ENCODE measurements around the gene SLC7A8. TPM values are rescaled to one million over a fixed set of nuclear protein-coding genes. Genes with fewer than 3 reads are reported as not detected.
A peak's percentile ranks its signal among the peaks of the same experiment; 100 is the strongest.

SLC7A8 gene
- total RNA-seq, 6 donors from 2014 or later = 30.4 to 58.2 (median 42.0) TPM

GRCh38 chr14:23151342-23151741 lies 32.1 kb downstream of the SLC7A8 start:
- WGBS, 2 donors = 88 to 93% methylated on average over 2 of the region's 2 CpGs
- H3K4me1 ChIP-seq = peaks cover 24 to 44% (median 29%) of the 10 kb centered on the region in 4 donors
- TF ChIP-seq POLR2AphosphoS5 (IDR thresholded peaks at IDR 0.05) = no peak
- TF ChIP-seq CTCF (IDR thresholded peaks at IDR 0.05) = no peak
- no peak for TF ChIP-seq POLR2A (IDR thresholded peaks at IDR 0.05)
- no peak for TF ChIP-seq EP300 (IDR thresholded peaks at IDR 0.05)
- no peaks in the 10 kb centered on the region for H3K27me3 ChIP-seq
- ATAC-seq (ENCODE audit: low FRiP score in 2 of 2) (no peak), DNase-seq (no peak)
- H3K9me3 ChIP-seq = no peaks in the 10 kb centered on the region
- H3K27ac ChIP-seq = no peak overlapping the region
- H3K4me3 ChIP-seq = no peak overlapping the region
- no peaks in the 10 kb centered on the region for H3K36me3 ChIP-seq

- no peak for ATAC-seq (ENCODE audit: low FRiP score in 2 of 2)
- no peak for DNase-seq
- Histone ChIP-seq H3K4me3 (no peak overlapping the region), H3K9me3 (no peaks in the 10 kb centered on the region), H3K4me1 (peaks cover 15 to 36% (median 23%) of the 10 kb centered on the region in 4 donors), H3K27me3 (no peaks in the 10 kb centered on the region), H3K36me3 (no peaks in the 10 kb centered on the region), H3K27ac (no peak overlapping the region)
- TF ChIP-seq CTCF (IDR thresholded peaks at IDR 0.05) = no peak
- no peak for TF ChIP-seq POLR2A (IDR thresholded peaks at IDR 0.05)
- no peak for TF ChIP-seq POLR2AphosphoS5 (IDR thresholded peaks at IDR 0.05)
- TF ChIP-seq EP300 (IDR thresholded peaks at IDR 0.05) = no peak
These were observed 33.7 kb downstream of the SLC7A8 start for GRCh38 chr14:23149745-23150144.

- Histone ChIP-seq H3K36me3 (no peaks in the 10 kb centered on the region), H3K27me3 (no peaks in the 10 kb centered on the region), H3K4me3 (no peak overlapping the region), H3K4me1 (peaks cover 9 to 25% (median 13%) of the 10 kb centered on the region in 4 donors), H3K9me3 (no peaks in the 10 kb centered on the region), H3K27ac (no peak overlapping the region)
- DNase-seq (no peak), ATAC-seq (ENCODE audit: low FRiP score in 2 of 2) (peak in 1 of 2 donors; percentile 15)
- TF ChIP-seq EP300 (IDR thresholded peaks at IDR 0.05) = no peak
- 93 to 97% methylated on average over 5 of the region's 5 CpGs for WGBS, 2 donors
These were observed 34.7 kb downstream of the SLC7A8 start for GRCh38 chr14:23148591-23149249.

GRCh38 chr14:23147676-23148075 lies 35.8 kb downstream of the SLC7A8 start:
- Histone ChIP-seq H3K36me3 (no peaks in the 10 kb centered on the region), H3K27me3 (no peaks in the 10 kb centered on the region), H3K4me1 (peaks cover 0 to 24% (median 3%) of the 10 kb centered on the region in 4 donors), H3K27ac (no peak overlapping the region), H3K9me3 (no peaks in the 10 kb centered on the region), H3K4me3 (no peak overlapping the region)
- ATAC-seq (ENCODE audit: low FRiP score in 2 of 2) (no peak), DNase-seq (no peak)
- 69% methylated on average over 1 of the region's 1 CpG; no CpG with 5 or more reads in 1 of the 2 donors for WGBS, 2 donors
- TF ChIP-seq EP300 (IDR thresholded peaks at IDR 0.05) (no peak), POLR2A (IDR thresholded peaks at IDR 0.05) (no peak), POLR2AphosphoS5 (IDR thresholded peaks at IDR 0.05) (no peak)

GRCh38 chr14:23146980-23147379 lies 36.5 kb downstream of the SLC7A8 start:
- WGBS, 2 donors = 84 to 93% methylated on average over 4 of the region's 4 CpGs
- H3K27me3 ChIP-seq = no peaks in the 10 kb centered on the region
- H3K4me1 ChIP-seq = peaks cover 0 to 21% (median 5%) of the 10 kb centered on the region in 4 donors
- H3K9me3 ChIP-seq = no peaks in the 10 kb centered on the region
- ATAC-seq (ENCODE audit: low FRiP score in 2 of 2) (no peak), DNase-seq (no peak)
- H3K36me3 ChIP-seq = no peaks in the 10 kb centered on the region
- TF ChIP-seq POLR2AphosphoS5 (IDR thresholded peaks at IDR 0.05) = no peak
- no peak for TF ChIP-seq POLR2A (IDR thresholded peaks at IDR 0.05)
- no peak for TF ChIP-seq CTCF (IDR thresholded peaks at IDR 0.05)
- no peak for TF ChIP-seq EP300 (IDR thresholded peaks at IDR 0.05)
- H3K4me3 ChIP-seq = no peak overlapping the region
- H3K27ac ChIP-seq = peak overlapping the region in 1 of 4 donors; percentile 66
